Mesenchymal stem cell (in vitro differentiated cells and primary cell): ENCODE measurements around the gene CREM.

ENCODE experiments used
- DNase-seq: peaks from one replicate; pipeline ENCODE4 v3.0.0-alpha.2; 2013
- H2AFZ ChIP-seq: one replicate; pipeline ENCODE4 v1.6.1; 2013; ENCODE audit warnings: low read depth, mild to moderate bottlenecking, control low read depth, inconsistent platforms, low read length, moderate library complexity
- H2AK5ac ChIP-seq: 2 replicates; pipeline ENCODE4 v1.6.1; 2013; ENCODE audit warnings: low read length, moderate library complexity, mild to moderate bottlenecking, inconsistent platforms; ENCODE audit not compliant: severe bottlenecking
- H2BK120ac ChIP-seq: one replicate; pipeline ENCODE4 v1.6.1; 2013; ENCODE audit warnings: low read depth, mild to moderate bottlenecking, inconsistent platforms, low read length, moderate library complexity
- H2BK12ac ChIP-seq, 2 experiments: one replicate each; pipeline ENCODE4 v1.6.1; 2013; ENCODE audit warnings: inconsistent platforms in 2 of 2, low read length in 2 of 2, mild to moderate bottlenecking in 2 of 2, moderate library complexity in 2 of 2, control low read depth in 1 of 2
- H2BK15ac ChIP-seq: one replicate; pipeline ENCODE4 v1.6.1; 2013; ENCODE audit warnings: mild to moderate bottlenecking, low read depth, inconsistent platforms; ENCODE audit not compliant: poor library complexity, severe bottlenecking
- H2BK5ac ChIP-seq: 2 replicates; pipeline ENCODE4 v1.6.1; 2013; ENCODE audit warnings: low read depth, mild to moderate bottlenecking, low read length, control low read depth, inconsistent platforms; ENCODE audit not compliant: poor library complexity, severe bottlenecking
- H3K14ac ChIP-seq, 2 experiments: one replicate each; pipeline ENCODE4 v1.6.1; 2013; ENCODE audit warnings: inconsistent platforms in 2 of 2, low read length in 2 of 2, control low read depth in 1 of 2, mild to moderate bottlenecking in 1 of 2, moderate library complexity in 1 of 2
- H3K18ac ChIP-seq, 2 experiments: one replicate each; pipeline ENCODE4 v1.6.1; 2013; ENCODE audit warnings: inconsistent platforms in 2 of 2, low read length in 2 of 2, control low read depth in 1 of 2, low read depth in 1 of 2, mild to moderate bottlenecking in 1 of 2
- H3K23ac ChIP-seq, 2 experiments: one replicate each; pipeline ENCODE4 v1.6.1; 2013; ENCODE audit warnings: inconsistent platforms in 2 of 2, low read length in 2 of 2, mild to moderate bottlenecking in 2 of 2, moderate library complexity in 2 of 2, control low read depth in 1 of 2
- H3K27ac ChIP-seq: 2 replicates; pipeline ENCODE4 v1.5.1; 2013; ENCODE audit warnings: mild to moderate bottlenecking, moderate library complexity, low read length, control low read depth, inconsistent platforms; ENCODE audit not compliant: poor library complexity, severe bottlenecking
- H3K27me3 ChIP-seq, 2 experiments: 2 replicates each; pipeline versions ENCODE4 v1.6.1 to v1.7.0; 2013; ENCODE audit warnings: low read length in 2 of 2, mild to moderate bottlenecking in 2 of 2, moderate library complexity in 2 of 2, control low read depth in 1 of 2, inconsistent platforms in 1 of 2; ENCODE audit not compliant: control insufficient read depth in 1 of 2, insufficient read depth in 1 of 2
- H3K36me3 ChIP-seq, 2 experiments: 2 replicates each; pipeline versions ENCODE4 v1.6.1 to v1.7.0; 2013; ENCODE audit warnings: low read length in 2 of 2, control low read depth in 1 of 2, inconsistent platforms in 1 of 2, low read depth in 1 of 2, mild to moderate bottlenecking in 1 of 2; ENCODE audit not compliant: insufficient read depth in 2 of 2, control insufficient read depth in 1 of 2
- H3K4ac ChIP-seq, 2 experiments: one replicate each; pipeline ENCODE4 v1.6.1; 2013; ENCODE audit warnings: inconsistent platforms in 2 of 2, low read length in 2 of 2, mild to moderate bottlenecking in 2 of 2, moderate library complexity in 2 of 2, control low read depth in 1 of 2, low read depth in 1 of 2
- H3K4me1 ChIP-seq: 2 replicates; pipeline ENCODE4 v1.6.1; 2013; ENCODE audit warnings: low read depth, low read length, control low read depth; ENCODE audit not compliant: control insufficient read depth, insufficient read depth
- H3K4me2 ChIP-seq: 2 replicates; pipeline ENCODE4 v1.6.1; 2013; ENCODE audit warnings: low read length, mild to moderate bottlenecking, inconsistent platforms; ENCODE audit not compliant: poor library complexity, severe bottlenecking
- H3K4me3 ChIP-seq, 2 experiments: 2 replicates each; pipeline versions ENCODE4 v1.5.1 to v1.7.0; 2013; ENCODE audit warnings: low read length in 2 of 2, mild to moderate bottlenecking in 2 of 2, control low read depth in 1 of 2, low read depth in 1 of 2; ENCODE audit not compliant: insufficient read depth in 1 of 2
- H3K79me1 ChIP-seq: replicated peaks from 2 replicates; pipeline ENCODE4 v1.6.1; 2013; ENCODE audit warnings: mild to moderate bottlenecking, control low read depth, low read length, inconsistent platforms; ENCODE audit not compliant: poor library complexity, severe bottlenecking
- H3K9ac ChIP-seq: 2 replicates; pipeline ENCODE4 v1.7.0; 2013; ENCODE audit warnings: mild to moderate bottlenecking, low read length, moderate library complexity
- H3K9me3 ChIP-seq: 2 replicates; pipeline ENCODE4 v1.7.0; 2013; ENCODE audit warnings: mild to moderate bottlenecking, low read length; ENCODE audit not compliant: control insufficient read depth
- H4K8ac ChIP-seq: one replicate; pipeline ENCODE4 v1.6.1; 2013; ENCODE audit warnings: inconsistent platforms, mild to moderate bottlenecking, low read length, moderate library complexity
- H4K91ac ChIP-seq: one replicate; pipeline ENCODE4 v1.6.1; 2013; ENCODE audit warnings: mild to moderate bottlenecking, low read length, inconsistent platforms
- WGBS: methylation state at CpG from one replicate; pipeline ENCODE4 v1.1.7; 2013; ENCODE audit warnings: mixed read lengths; 5-methylcytosine and 5-hydroxymethylcytosine counted together

The CREM gene

GRCh38 chr10:35178331-35178730 lies 51.7 kb downstream of the CREM start:
- H3K4me2 ChIP-seq: no peak overlapping the region
- H3K9ac ChIP-seq: no peak overlapping the region
- no peaks in the 10 kb centered on the region for H3K27me3 ChIP-seq
- H3K4me3 ChIP-seq: no peak overlapping the region
- H4K91ac ChIP-seq: no peak overlapping the region
- DNase-seq: no peak
- H3K4me1 ChIP-seq: no peaks in the 10 kb centered on the region
- no peak overlapping the region for H2BK12ac ChIP-seq
- H3K9me3 ChIP-seq: no peaks in the 10 kb centered on the region
- H2AFZ ChIP-seq: no peak overlapping the region
- peaks cover 0 to 2% of the 10 kb centered on the region in 2 experiments for H3K36me3 ChIP-seq
- H4K8ac ChIP-seq: no peak overlapping the region
- peaks cover 7% of the 10 kb centered on the region for H3K79me1 ChIP-seq
- no peak overlapping the region for H3K4ac ChIP-seq
- no peak overlapping the region for H3K27ac ChIP-seq
- no peak overlapping the region for H2BK15ac ChIP-seq
- no peak overlapping the region for H3K14ac ChIP-seq
- no peak overlapping the region for H2BK5ac ChIP-seq
- no peak overlapping the region for H3K18ac ChIP-seq
- no peak overlapping the region for H3K23ac ChIP-seq
- H2AK5ac ChIP-seq: no peak overlapping the region
- 93% methylated on average over 8 of the region's 9 CpGs for WGBS
- H2BK120ac ChIP-seq: no peak overlapping the region

- Histone ChIP-seq H3K27me3 (no peaks in the 10 kb centered on the region), H3K4ac (no peak overlapping the region)
- WGBS: 96% methylated on average over 6 of the region's 8 CpGs
Observed at GRCh38 chr10:35182631-35183510, 56.2 kb downstream of the CREM start.

GRCh38 chr10:35184527-35185171 lies 58.0 kb downstream of the CREM start:
- H3K23ac ChIP-seq: no peak overlapping the region
- H3K14ac ChIP-seq: no peak overlapping the region
- no peak overlapping the region for H4K91ac ChIP-seq
- H3K4me3 ChIP-seq: no peak overlapping the region
- H3K9ac ChIP-seq: peak overlapping the region; percentile 23
- no peak overlapping the region for H2AK5ac ChIP-seq
- H3K4me1 ChIP-seq: no peaks in the 10 kb centered on the region
- no peak overlapping the region for H3K18ac ChIP-seq
- no peak overlapping the region for H2BK12ac ChIP-seq
- H2BK120ac ChIP-seq: no peak overlapping the region
- H3K79me1 ChIP-seq: peaks cover 2% of the 10 kb centered on the region
- no peak overlapping the region for H3K4ac ChIP-seq
- no peak overlapping the region for H2AFZ ChIP-seq
- no peaks in the 10 kb centered on the region for H3K36me3 ChIP-seq
- no peak overlapping the region for H3K4me2 ChIP-seq
- WGBS: 97% methylated on average over 2 of the region's 4 CpGs
- H4K8ac ChIP-seq: no peak overlapping the region
- DNase-seq: no peak
- no peak overlapping the region for H3K27ac ChIP-seq
- no peaks in the 10 kb centered on the region for H3K9me3 ChIP-seq
- H2BK15ac ChIP-seq: no peak overlapping the region
- no peak overlapping the region for H2BK5ac ChIP-seq
- no peaks in the 10 kb centered on the region for H3K27me3 ChIP-seq

More at GRCh38 chr10:35182631-35183510, 56.2 kb downstream of the CREM start:
- Histone ChIP-seq H2BK15ac (no peak overlapping the region), H4K91ac (no peak overlapping the region), H3K4me1 (no peaks in the 10 kb centered on the region), H3K18ac (no peak overlapping the region), H2AFZ (no peak overlapping the region), H2BK120ac (no peak overlapping the region), H3K14ac (no peak overlapping the region), H3K9ac (no peak overlapping the region), H3K4me3 (no peak overlapping the region), H3K79me1 (peaks cover 2% of the 10 kb centered on the region), H4K8ac (no peak overlapping the region), H2AK5ac (no peak overlapping the region), H2BK5ac (no peak overlapping the region), H3K4me2 (no peak overlapping the region), H3K23ac (no peak overlapping the region), H3K36me3 (peaks cover 0 to 2% of the 10 kb centered on the region in 2 experiments), H3K27ac (no peak overlapping the region), H3K9me3 (no peaks in the 10 kb centered on the region), H2BK12ac (no peak overlapping the region)
- no peak for DNase-seq

GRCh38 chr10:35185260-35186034 lies 58.8 kb downstream of the CREM start:
- H3K4me3 ChIP-seq: no peak overlapping the region
- H4K91ac ChIP-seq: no peak overlapping the region
- no peak overlapping the region for H3K9ac ChIP-seq
- H3K4me1 ChIP-seq: no peaks in the 10 kb centered on the region
- no peak overlapping the region for H3K23ac ChIP-seq
- no peak overlapping the region for H2BK12ac ChIP-seq
- H3K4ac ChIP-seq: no peak overlapping the region
- H2AFZ ChIP-seq: no peak overlapping the region
- H3K79me1 ChIP-seq: peaks cover 2% of the 10 kb centered on the region
- no peak overlapping the region for H2AK5ac ChIP-seq
- no peaks in the 10 kb centered on the region for H3K36me3 ChIP-seq
- 92% methylated on average over 8 of the region's 8 CpGs for WGBS
- H2BK120ac ChIP-seq: no peak overlapping the region
- no peak overlapping the region for H2BK15ac ChIP-seq
- H3K27ac ChIP-seq: no peak overlapping the region
- no peaks in the 10 kb centered on the region for H3K27me3 ChIP-seq
- no peak for DNase-seq
- no peak overlapping the region for H3K18ac ChIP-seq
- no peak overlapping the region for H4K8ac ChIP-seq
- H2BK5ac ChIP-seq: no peak overlapping the region
- no peak overlapping the region for H3K4me2 ChIP-seq
- H3K9me3 ChIP-seq: no peaks in the 10 kb centered on the region
- H3K14ac ChIP-seq: no peak overlapping the region
